ENCODE measurements around the gene RAB4B. TPM values are rescaled to one million over a fixed set of nuclear protein-coding genes. Genes with fewer than 3 reads are reported as not detected.
"Not testable (repeated sequence)": the region's sequence is repeated elsewhere in the genome, so short reads cannot be mapped to it uniquely, and the experiment has no call there.

The RAB4B gene
- total and polyA plus RNA-seq, 2 of the 13 experiments (the other 11 are each of a cell fraction or from before 2014, with no cell fraction given) = 3.3 to 5.4 TPM

GRCh38 chr19:40771101-40771862 is 6.8 kb upstream of the RAB4B start:
- H3K27me3 ChIP-seq (ENCODE audit: control insufficient read depth in 1 of 2, insufficient read depth in 2 of 2, low read length in 2 of 2); H3K9me3 ChIP-seq (ENCODE audit: low read length); H3K9ac ChIP-seq (ENCODE audit: insufficient read depth, low read depth, low read length); CTCF ChIA-PET (ENCODE audit: low intra/inter-chr PET ratio, low total read pairs); in situ Hi-C loops (cut with HindIII; ENCODE audit: extremely low pct_ligation_motif_present, low pct_unique_long_range_greater_than_20kb); FAIRE-seq; H3K36me3 ChIP-seq (replicated peaks in 1 of 2; ENCODE audit: control insufficient read depth in 1 of 2, insufficient read depth in 2 of 2, low read length in 2 of 2); H3K4me2 ChIP-seq (ENCODE audit: low read depth, low read length); ATAC-seq; intact Hi-C loops (cut with micrococcal nuclease; ENCODE audit: unreplicated experiment); BruUV-seq (replicated peaks); H2AFZ ChIP-seq (ENCODE audit: low read length); H3K4me3 ChIP-seq (replicated peaks in 1 of 3; ENCODE audit: insufficient read depth in 1 of 3, low read depth in 2 of 3, low read length in 3 of 3); H3K79me2 ChIP-seq (ENCODE audit: insufficient read depth, low read length); H3K27ac ChIP-seq (ENCODE audit: extremely low read length, insufficient read depth, low read length); H4K20me1 ChIP-seq (ENCODE audit: insufficient read depth, low read length): not testable (repeated sequence)
- POLR2A ChIA-PET = interaction anchor here (1.1 to 3.5 kb wide), 7 partner anchors 7 to 54 kb away, joined by 3 to 12 read pairs (median 6); partner anchors contain the start of genes ACTMAP, EGLN2 and RAB4B
- peaks cover 29% of the 10 kb centered on the region for H3K4me1 ChIP-seq (ENCODE audit: insufficient read depth, low read length)
- 83% methylated on average over 10 of the region's 10 CpGs for WGBS (ENCODE audit: low lambda C conversion rate)
- TF ChIP-seq POLR2A (IDR thresholded peaks at IDR 0.05; ENCODE audit: insufficient read depth in 1 of 2, low read depth in 2 of 2, low read length in 2 of 2) (peak in 1 of 2 experiments; percentile 55; a peak in 1 of 4 replicates), NFYC (CRISPR knock-in tag; IDR thresholded peaks at IDR 0.05) (peak; percentile 59), RFX5 (IDR thresholded peaks at IDR 0.05; ENCODE audit: low read depth, low read length) (peak; percentile 14; the same call in 1 of the 2 replicates), ZMYM4 (CRISPR knock-in tag; IDR thresholded peaks at IDR 0.05) (0 out of 2 replicates have a peak, but pooled peaks have one; percentile 32), NFYB (CRISPR knock-in tag; IDR thresholded peaks at IDR 0.05) (peak; percentile 69)
- DNase-seq (ENCODE audit: low spot score) = peak; percentile 34

DNA sequence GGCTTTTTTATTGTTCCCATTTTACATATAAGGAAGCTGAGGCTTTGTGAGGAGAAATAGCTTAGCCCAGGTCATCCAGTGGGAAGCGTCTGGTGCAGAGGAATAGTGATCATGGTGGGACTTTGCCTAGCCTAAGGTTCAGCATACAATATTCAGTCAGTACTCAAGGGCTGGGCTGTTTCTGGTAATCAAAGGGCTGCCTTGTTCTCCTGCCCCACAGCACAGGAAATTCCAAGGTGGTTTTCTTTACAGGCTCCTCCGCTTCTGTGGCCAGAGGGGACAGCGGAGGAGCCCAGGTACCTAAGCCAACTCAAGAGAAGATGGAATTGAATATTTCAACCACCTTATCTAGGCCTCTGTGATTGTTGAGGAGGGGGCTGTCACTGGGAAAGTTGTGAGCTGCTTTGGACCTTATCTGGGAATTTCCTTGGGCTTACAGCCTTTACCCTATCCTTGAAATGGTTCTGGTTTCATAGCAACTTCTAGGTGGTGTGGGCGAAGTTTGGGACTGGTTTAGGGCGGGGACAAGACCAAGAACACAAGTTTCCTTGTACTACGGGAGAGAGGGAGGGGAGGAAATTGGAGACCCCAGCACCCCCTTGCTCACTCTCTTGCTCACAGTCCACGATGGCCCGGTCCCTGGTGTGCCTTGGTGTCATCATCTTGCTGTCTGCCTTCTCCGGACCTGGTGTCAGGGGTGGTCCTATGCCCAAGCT is 3.0 kb upstream of the RAB4B start, which contains the start of gene MIA:
Gene MIA, plus strand, starts transcription at position 606 of the 716 bp plus-strand sequence. Its CDS starts 22 bp downstream, at position 628.
- FAIRE-seq = no peak
- H3K9ac ChIP-seq (ENCODE audit: insufficient read depth, low read depth, low read length) = no peak within 1 kb of the TSS
- no TSS peak for BruUV-seq (replicated peaks)
- no peaks in the 10 kb centered on the region for H4K20me1 ChIP-seq (ENCODE audit: insufficient read depth, low read length)
- no peaks in the 10 kb centered on the region for H3K79me2 ChIP-seq (ENCODE audit: insufficient read depth, low read length)
- 61% methylated on average over 7 of the region's 9 CpGs for WGBS (ENCODE audit: low lambda C conversion rate)
- H3K27ac ChIP-seq (ENCODE audit: extremely low read length, insufficient read depth, low read length) = no peak within 1 kb of the TSS
- ChIA-PET POLR2A (interaction anchor here (1.4 kb wide), 1 partner anchor 25 kb away, joined by 4 read pairs; the partner anchor contains the start of genes ACTMAP and SNRPA), CTCF (ENCODE audit: low intra/inter-chr PET ratio, low total read pairs) (no interaction called here)
- no peak for TF ChIP-seq ZNF282 (IDR thresholded peaks at IDR 0.05; ENCODE audit: partially characterized antibody)
- no peak for TF ChIP-seq GZF1 (CRISPR knock-in tag; IDR thresholded peaks at IDR 0.05)
- peak; percentile 48; the same call in 1 of the 2 replicates for TF ChIP-seq ZNF629 (CRISPR knock-in tag; conservative IDR thresholded peaks at IDR 0.05)
- intact Hi-C loops (cut with micrococcal nuclease; ENCODE audit: unreplicated experiment) (no loop called here), in situ Hi-C loops (cut with HindIII; ENCODE audit: extremely low pct_ligation_motif_present, low pct_unique_long_range_greater_than_20kb) (no loop called here)
- no peak within 1 kb of the TSS for H3K4me3 ChIP-seq (replicated peaks in 1 of 3; ENCODE audit: insufficient read depth in 1 of 3, low read depth in 2 of 3, low read length in 3 of 3)
- H3K4me1 ChIP-seq (ENCODE audit: insufficient read depth, low read length) = peaks cover 40% of the 10 kb centered on the region
- no peaks in the 10 kb centered on the region for H3K9me3 ChIP-seq (ENCODE audit: low read length)
- H3K4me2 ChIP-seq (ENCODE audit: low read depth, low read length) = no peak within 1 kb of the TSS
- H3K36me3 ChIP-seq (replicated peaks in 1 of 2; ENCODE audit: control insufficient read depth in 1 of 2, insufficient read depth in 2 of 2, low read length in 2 of 2) = no peaks in the 10 kb centered on the region
- no peaks in the 10 kb centered on the region; a peak in 1 of 5 replicates for H3K27me3 ChIP-seq (ENCODE audit: control insufficient read depth in 1 of 2, insufficient read depth in 2 of 2, low read length in 2 of 2)
- H2AFZ ChIP-seq (ENCODE audit: low read length) = no peak within 1 kb of the TSS
- DNase-seq (ENCODE audit: low spot score) = no peak
- ATAC-seq = no peak
